HepG2 (cell line): ENCODE measurements around the gene VWA7. TPM values are rescaled to one million over a fixed set of nuclear protein-coding genes. Genes with fewer than 3 reads are reported as not detected.
A peak's percentile ranks its signal among the peaks of the same experiment; 100 is the strongest.

Experiments used
- CREB3 ChIP-seq: sonication (generic); formaldehyde crosslinking; IDR thresholded peaks from 2 replicates; pipeline ENCODE4 v1.5.0; 2020; ENCODE audit warnings: missing genetic modification reagents
- ELF3 ChIP-seq: IDR thresholded peaks from 2 replicates; pipeline ENCODE4 v1.6.1; 2016; ENCODE audit warnings: missing genetic modification reagents, missing compliant biosample characterization
- GMEB2 ChIP-seq: IDR thresholded peaks from 2 replicates; pipeline ENCODE4 v1.6.1; 2016; ENCODE audit warnings: missing biosample characterization, missing genetic modification reagents, low read depth
- HMGXB4 ChIP-seq, 2 experiments: sonication (generic) in 1 of 2; formaldehyde crosslinking in 1 of 2; IDR thresholded peaks; 2 replicates each; pipeline versions ENCODE4 v1.4.0 to v1.6.1; 2018 to 2020; ENCODE audit warnings: missing genetic modification reagents in 2 of 2, borderline replicate concordance in 1 of 2, low read depth in 1 of 2, mild to moderate bottlenecking in 1 of 2, missing biosample characterization in 1 of 2
- PREB ChIP-seq: sonication (generic); formaldehyde crosslinking; IDR thresholded peaks from 2 replicates; pipeline ENCODE4 v1.4.0; 2020; ENCODE audit warnings: missing genetic modification reagents
- RAD51 ChIP-seq: fragments of 450-650 bp; IDR thresholded peaks from 2 replicates; pipeline ENCODE4 v1.6.1; 2016; ENCODE audit warnings: borderline replicate concordance
- RFX3 ChIP-seq: IDR thresholded peaks from 2 replicates; pipeline ENCODE4 v1.6.1; 2016; ENCODE audit warnings: missing biosample characterization, missing genetic modification reagents
- RORA ChIP-seq: sonication (generic); formaldehyde crosslinking; IDR thresholded peaks from 2 replicates; pipeline ENCODE4 v1.5.0; 2020; ENCODE audit warnings: mild to moderate bottlenecking, missing genetic modification reagents, moderate library complexity
- SNAPC2 ChIP-seq: sonication (generic); formaldehyde crosslinking; IDR thresholded peaks from 2 replicates; pipeline ENCODE4 v1.8.1; 2022; ENCODE audit warnings: mild to moderate bottlenecking, missing genetic modification reagents
- UBTF ChIP-seq: sonication (generic); formaldehyde crosslinking; IDR thresholded peaks from 2 replicates; pipeline ENCODE4 v1.4.0; 2020; ENCODE audit warnings: mild to moderate bottlenecking, missing genetic modification reagents
- ZBTB44 ChIP-seq: sonication (generic); formaldehyde crosslinking; IDR thresholded peaks from 2 replicates; pipeline ENCODE4 v1.4.0; 2020; ENCODE audit warnings: missing genetic modification reagents
- ZNF251 ChIP-seq: sonication (generic); formaldehyde crosslinking; IDR thresholded peaks from 2 replicates; pipeline ENCODE4 v1.9.0; 2021; ENCODE audit warnings: mild to moderate bottlenecking, missing genetic modification reagents
- ZNF274 ChIP-seq: sonication (generic); formaldehyde crosslinking; IDR thresholded peaks from 2 replicates; pipeline ENCODE4 v1.5.1; 2020; ENCODE audit warnings: mild to moderate bottlenecking, missing genetic modification reagents
- ZNF704 ChIP-seq: sonication (generic); formaldehyde crosslinking; IDR thresholded peaks from 2 replicates; pipeline ENCODE4 v1.8.1; 2023; ENCODE audit warnings: mild to moderate bottlenecking, inconsistent platforms, moderate library complexity, missing genetic modification reagents, borderline replicate concordance
- ZNF784 ChIP-seq: sonication (generic); formaldehyde crosslinking; IDR thresholded peaks from 2 replicates; pipeline ENCODE4 v1.5.1; 2020; ENCODE audit warnings: missing genetic modification reagents, mild to moderate bottlenecking, borderline replicate concordance
- polyA plus RNA-seq, 8 experiments: library from polyadenylated mRNA; depleted of rRNA in 3 of 8; stranded (reverse) in 7 of 8; unstranded in 1 of 8; fragments of >200 nt; fragmentation: Illumina TruSeq in 4 of 8; extraction: Trizol in 4 of 8; gene quantifications; 2 replicates each; pipeline versions ENCODE4 v1.2.1 to v1.2.3, GENCODE V29; 2011 to 2016; ENCODE audit warnings: low read depth in 4 of 8, missing spikeins in 1 of 8, mixed read lengths in 1 of 8; ENCODE audit not compliant: insufficient read depth in 1 of 8
- total RNA-seq, 5 experiments: library from RNA; depleted of rRNA; stranded (reverse); fragments of >200 nt; fragmentation: Illumina TruSeq; extraction: Trizol; gene quantifications; 2 replicates each; pipeline ENCODE4 v1.2.3, GENCODE V29; 2016; ENCODE audit warnings: low read depth in 1 of 5

VWA7 gene
- total and polyA plus RNA-seq, 2 of the 13 experiments (the other 11 are each of a cell fraction or from before 2014, with no cell fraction given), result 0.86 to 3.3 TPM

GRCh38 chr6:31765910-31766794 is 11.0 kb downstream of the VWA7 start (continued):
- TF ChIP-seq PREB (CRISPR knock-in tag), result no peak
- TF ChIP-seq RFX3 (CRISPR knock-in tag), result no peak
- TF ChIP-seq ZBTB44, result 0 out of 2 replicates have a peak, but pooled peaks have one; percentile 39
- TF ChIP-seq GMEB2 (CRISPR knock-in tag), result no peak
- peak; percentile 88 for TF ChIP-seq ZNF274 (CRISPR knock-in tag)
- no peak for TF ChIP-seq RORA (CRISPR knock-in tag)
- no peak for TF ChIP-seq SNAPC2 (CRISPR knock-in tag)
- no peak for TF ChIP-seq ZNF704 (CRISPR knock-in tag)
- TF ChIP-seq RAD51, result no peak
- 0 out of 4 replicates have a peak, but pooled peaks of 1 of the 2 experiments have one; percentile 33 for TF ChIP-seq HMGXB4 (CRISPR knock-in tag; IDR thresholded peaks at IDR 0.05; ENCODE audit: borderline replicate concordance in 1 of 2, low read depth in 1 of 2)
- no peak for TF ChIP-seq ZNF251 (CRISPR knock-in tag)
- TF ChIP-seq CREB3 (CRISPR knock-in tag), result no peak
- no peak for TF ChIP-seq UBTF (CRISPR knock-in tag)
- TF ChIP-seq ELF3, result peak; percentile 54; the same call in 1 of the 2 replicates
- TF ChIP-seq ZNF784 (CRISPR knock-in tag), result peak; percentile 74; the same call in 1 of the 2 replicates
